NB4 (cell line): ENCODE data around the gene WNK1.

Experiments used
- CTCF ChIP-seq: IDR thresholded peaks from one replicate; pipeline ENCODE4 v1.5.1; 2012; ENCODE audit warnings: low read depth, low read length
- POLR2A ChIP-seq: IDR thresholded peaks from 2 replicates; pipeline ENCODE4 v1.6.1; 2011; ENCODE audit warnings: mild to moderate bottlenecking; ENCODE audit not compliant: insufficient read length; ENCODE audit errors: extremely low read depth

GRCh38 chr12:754473-754820 is 2.1 kb downstream of the WNK1 start:
- TF ChIP-seq CTCF, result no peak
- no peak for TF ChIP-seq POLR2A
